NOMO-1 treated with DMSO at 0.1 percent for 48 hours (cell line): ENCODE measurements around the gene RASSF5.
A peak's percentile ranks its signal among the peaks of the same experiment; 100 is the strongest.

Experiments
- DNase-seq: peaks from one replicate; lab custom pipeline; 2025; ENCODE audit not compliant: unreplicated experiment; lab: John Stamatoyannopoulos, UW

The RASSF5 gene

GRCh38 chr1:206513312-206514111, 6.2 kb downstream of the RASSF5 start:
- no peak for DNase-seq

- DNase-seq: peak; percentile 72
Measured at GRCh38 chr1:206514813-206515387, 7.6 kb downstream of the RASSF5 start.

- DNase-seq: no peak
Measured at GRCh38 chr1:206516728-206516990, 9.3 kb downstream of the RASSF5 start.

GRCh38 chr1:206517784-206518183, 10.5 kb downstream of the RASSF5 start:
- DNase-seq: no peak

- no peak for DNase-seq
Measured at GRCh38 chr1:206518206-206518605, 10.9 kb downstream of the RASSF5 start.

GRCh38 chr1:206518743-206519142, 11.4 kb downstream of the RASSF5 start:
- DNase-seq: no peak

- no peak for DNase-seq
Measured at GRCh38 chr1:206521127-206521526, 13.8 kb downstream of the RASSF5 start.

- DNase-seq: no peak
Measured at GRCh38 chr1:206521694-206522402, 14.5 kb downstream of the RASSF5 start.

- no peak for DNase-seq
Measured at GRCh38 chr1:206524739-206525364, 17.5 kb downstream of the RASSF5 start.

GRCh38 chr1:206526064-206526911, 19.0 kb downstream of the RASSF5 start:
- DNase-seq: no peak

GRCh38 chr1:206529425-206529824, 22.1 kb downstream of the RASSF5 start:
- DNase-seq: no peak

- no peak for DNase-seq
Measured at GRCh38 chr1:206532368-206532767, 25.0 kb downstream of the RASSF5 start.

GRCh38 chr1:206534552-206534951, 27.2 kb downstream of the RASSF5 start:
- no peak for DNase-seq

GRCh38 chr1:206535853-206536188, 28.5 kb downstream of the RASSF5 start:
- DNase-seq: no peak

- DNase-seq: no peak
Measured at GRCh38 chr1:206537141-206537540, 29.8 kb downstream of the RASSF5 start.

GRCh38 chr1:206538086-206538770, 30.9 kb downstream of the RASSF5 start:
- DNase-seq: no peak

GRCh38 chr1:206538901-206539640, 31.7 kb downstream of the RASSF5 start:
- no peak for DNase-seq

GRCh38 chr1:206540044-206540780, 32.9 kb downstream of the RASSF5 start:
- DNase-seq: no peak

GRCh38 chr1:206541236-206541833, 34.0 kb downstream of the RASSF5 start:
- no peak for DNase-seq
